H9 (cell line): ENCODE measurements around the gene SDK2. TPM values are rescaled to one million over a fixed set of nuclear protein-coding genes. Genes with fewer than 3 reads are reported as not detected.

Experiments used
- DNase-seq: peaks from one replicate; pipeline ENCODE4 v3.0.0-alpha.2; 2017
- H2AFZ ChIP-seq: one replicate; pipeline ENCODE4 v1.6.1; 2013; ENCODE audit warnings: mild to moderate bottlenecking, low read length, control low read depth, moderate library complexity
- H2AK5ac ChIP-seq: 2 replicates; pipeline ENCODE4 v1.6.1; 2013; ENCODE audit warnings: low read length, control low read depth, mixed read lengths; ENCODE audit not compliant: insufficient read length
- H2BK120ac ChIP-seq: one replicate; pipeline ENCODE4 v1.6.1; 2013; ENCODE audit warnings: low read depth, mild to moderate bottlenecking, low read length, control low read depth, inconsistent platforms; ENCODE audit not compliant: poor library complexity, severe bottlenecking
- H2BK12ac ChIP-seq: 2 replicates; pipeline ENCODE4 v1.6.1; 2013; ENCODE audit warnings: low read length, control low read depth, mixed read lengths, low read depth; ENCODE audit not compliant: insufficient read length
- H2BK15ac ChIP-seq: 2 replicates; pipeline ENCODE4 v1.6.1; 2013; ENCODE audit warnings: low read depth, low read length, control low read depth
- H2BK20ac ChIP-seq: one replicate; pipeline ENCODE4 v1.6.1; 2013; ENCODE audit warnings: low read depth, mild to moderate bottlenecking, low read length, control low read depth, inconsistent platforms; ENCODE audit not compliant: poor library complexity, severe bottlenecking
- H2BK5ac ChIP-seq: 2 replicates; pipeline ENCODE4 v1.6.1; 2013; ENCODE audit warnings: low read length, control low read depth, mixed read lengths; ENCODE audit not compliant: insufficient read length
- H3K14ac ChIP-seq: 2 replicates; pipeline ENCODE4 v1.6.1; 2013; ENCODE audit warnings: low read length, control low read depth; ENCODE audit not compliant: insufficient read depth
- H3K18ac ChIP-seq: 2 replicates; pipeline ENCODE4 v1.6.1; 2013; ENCODE audit warnings: low read depth, mild to moderate bottlenecking, mixed read lengths, low read length, control low read depth; ENCODE audit not compliant: insufficient read length
- H3K23ac ChIP-seq: 2 replicates; pipeline ENCODE4 v1.6.1; 2013; ENCODE audit warnings: low read length, control low read depth, mixed read lengths, low read depth; ENCODE audit not compliant: insufficient read length
- H3K23me2 ChIP-seq: 2 replicates; pipeline ENCODE4 v1.6.1; 2013; ENCODE audit warnings: low read depth, mild to moderate bottlenecking, mixed read lengths, low read length, control low read depth; ENCODE audit not compliant: insufficient read length, poor library complexity, severe bottlenecking
- H3K27ac ChIP-seq: 2 replicates; pipeline ENCODE4 v1.5.1; 2013; ENCODE audit warnings: low read length, control low read depth, mixed read lengths, low read depth; ENCODE audit not compliant: insufficient read length
- H3K27me3 ChIP-seq: 2 replicates; pipeline ENCODE4 v1.6.1; 2013; ENCODE audit warnings: low read length, control low read depth, inconsistent platforms; ENCODE audit not compliant: insufficient read depth
- H3K4ac ChIP-seq: 2 replicates; pipeline ENCODE4 v1.6.1; 2013; ENCODE audit warnings: low read depth, mild to moderate bottlenecking, control low read depth, inconsistent platforms, low read length, moderate library complexity
- H3K4me1 ChIP-seq: 2 replicates; pipeline ENCODE4 v1.6.1; 2013; ENCODE audit warnings: low read length, control low read depth, inconsistent platforms; ENCODE audit not compliant: insufficient read depth
- H3K4me2 ChIP-seq: 2 replicates; pipeline ENCODE4 v1.6.1; 2013; ENCODE audit warnings: low read length, control low read depth, mixed read lengths; ENCODE audit not compliant: insufficient read length, insufficient read depth
- H3K56ac ChIP-seq: 2 replicates; pipeline ENCODE4 v1.6.1; 2013; ENCODE audit warnings: low read depth, mild to moderate bottlenecking, mixed read lengths, low read length, control low read depth; ENCODE audit not compliant: insufficient read length
- H3K79me1 ChIP-seq: 2 replicates; pipeline ENCODE4 v1.6.1; 2013; ENCODE audit warnings: low read depth, mild to moderate bottlenecking, moderate library complexity, low read length, control low read depth, inconsistent platforms; ENCODE audit not compliant: insufficient read depth, poor library complexity, severe bottlenecking
- H3K79me2 ChIP-seq: 2 replicates; pipeline ENCODE4 v1.6.1; 2013; ENCODE audit warnings: low read length, control low read depth, inconsistent platforms; ENCODE audit not compliant: insufficient read depth
- H3K9ac ChIP-seq: 2 replicates; pipeline ENCODE4 v1.6.1; 2013; ENCODE audit warnings: low read length, control low read depth, mixed read lengths; ENCODE audit not compliant: insufficient read length; ENCODE audit errors: extremely low read depth
- H3K9me3 ChIP-seq: one replicate; pipeline ENCODE4 v1.6.1; 2013; ENCODE audit warnings: low read depth, low read length, inconsistent platforms; ENCODE audit not compliant: control insufficient read depth
- H3T11ph ChIP-seq: one replicate; pipeline ENCODE4 v1.6.1; 2013; ENCODE audit warnings: mild to moderate bottlenecking, low read length, control low read depth, inconsistent platforms
- H4K20me1 ChIP-seq: one replicate; pipeline ENCODE4 v1.6.1; 2013; ENCODE audit not compliant: control insufficient read depth, insufficient read length, insufficient read depth
- H4K5ac ChIP-seq: 2 replicates; pipeline ENCODE4 v1.6.1; 2013; ENCODE audit warnings: low read depth, mild to moderate bottlenecking, mixed read lengths, low read length, control low read depth; ENCODE audit not compliant: insufficient read length
- H4K8ac ChIP-seq: replicated peaks from 2 replicates; pipeline ENCODE4 v1.6.1; 2013; ENCODE audit warnings: low read length, control low read depth, mixed read lengths, low read depth; ENCODE audit not compliant: insufficient read length
- H4K91ac ChIP-seq: 2 replicates; pipeline ENCODE4 v1.6.1; 2013; ENCODE audit warnings: low read depth, mild to moderate bottlenecking, moderate library complexity, mixed read lengths, low read length, control low read depth; ENCODE audit not compliant: insufficient read length
- H3K27ac Mint-ChIP-seq, 3 experiments: 2 replicates in 2 of 3; 3 replicates in 1 of 3; pipeline ENCODE4 v1.8.0; 2020 to 2021; ENCODE audit warnings: mixed read lengths in 3 of 3, mild to moderate bottlenecking in 1 of 3, moderate library complexity in 1 of 3
- H3K27me3 Mint-ChIP-seq: 2 replicates; pipeline ENCODE4 v1.8.0; 2021; ENCODE audit warnings: low read depth, mild to moderate bottlenecking, moderate library complexity, mixed read lengths
- H3K36me3 Mint-ChIP-seq, 3 experiments: 2 replicates in 2 of 3; 3 replicates in 1 of 3; pipeline ENCODE4 v1.8.0; 2020 to 2021; ENCODE audit warnings: low read depth in 3 of 3, mixed read lengths in 3 of 3; ENCODE audit not compliant: insufficient read depth in 1 of 3
- H3K4me1 Mint-ChIP-seq, 2 experiments: 2 replicates each; pipeline ENCODE4 v1.8.0; 2020; ENCODE audit warnings: mixed read lengths in 2 of 2
- H3K4me3 Mint-ChIP-seq, 2 experiments: 2 replicates in 1 of 2; 3 replicates in 1 of 2; pipeline ENCODE4 v1.8.0; 2020 to 2021; ENCODE audit warnings: mild to moderate bottlenecking in 2 of 2, mixed read lengths in 2 of 2, moderate library complexity in 1 of 2
- H3K9me3 Mint-ChIP-seq, 2 experiments: 2 replicates in 1 of 2; 3 replicates in 1 of 2; pipeline ENCODE4 v1.8.0; 2020; ENCODE audit warnings: mild to moderate bottlenecking in 2 of 2, mixed read lengths in 2 of 2, moderate library complexity in 1 of 2
- WGBS: extraction: QIAGEN DNeasy Blood & Tissue Kit; methylation state at CpG from one replicate; pipeline ENCODE4 v1.1.7; 2013; ENCODE audit warnings: missing lambda C conversion rate, low lambda C conversion rate, mixed read lengths; ENCODE audit not compliant: insufficient read length; ENCODE audit errors: extremely low coverage; 5-methylcytosine and 5-hydroxymethylcytosine counted together
- total RNA-seq: library from RNA; stranded (reverse); gene quantifications from 2 replicates; pipeline ENCODE4 v1.2.1, GENCODE V29; 2021
- TF ChIP-seq, protein P1 (sequence below): fragments of 200-600 bp; sonication (generic); conservative IDR thresholded peaks from 3 replicates; pipeline ENCODE4 v1.8.0; 2021; ENCODE audit warnings: antibody characterized with exemption, mild to moderate bottlenecking

SDK2 gene
- total RNA-seq, 1 experiment from 2014 or later: 9.1 TPM

DNA sequence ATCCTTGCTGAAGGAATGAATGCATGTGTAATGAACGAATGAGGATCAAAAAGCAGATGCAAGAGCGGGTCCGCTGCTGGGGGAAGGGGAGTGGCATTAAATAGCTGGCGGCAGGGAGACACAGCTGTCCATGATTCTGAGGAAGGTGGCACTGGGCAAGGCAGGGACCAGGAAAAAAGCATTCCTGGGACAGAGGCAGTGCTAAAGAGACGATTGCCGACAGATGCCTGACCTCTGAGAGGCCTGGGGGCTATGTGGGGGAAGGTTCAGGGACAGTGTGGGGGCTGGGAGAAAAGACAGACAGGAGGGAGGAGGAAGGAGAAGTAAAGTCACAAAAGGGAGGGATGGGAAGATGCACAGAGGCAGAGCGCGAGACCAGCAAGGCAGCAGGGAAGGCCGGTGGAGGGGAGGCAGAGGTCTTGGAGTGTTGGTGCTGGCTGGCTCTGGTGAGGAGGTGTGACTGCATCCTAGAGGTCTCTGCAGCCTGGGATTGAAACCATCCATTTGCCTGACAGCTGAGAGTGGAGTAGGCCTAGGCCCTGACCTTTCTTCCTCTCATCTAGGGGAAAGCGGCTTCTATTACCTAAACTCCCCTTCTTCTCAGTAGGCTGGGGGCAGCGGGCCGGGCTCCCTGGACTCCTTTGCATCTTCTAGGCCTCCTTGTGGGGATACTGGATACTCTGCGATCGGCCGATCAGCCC lies 109.9 kb downstream of the SDK2 start:
- Histone ChIP-seq H4K5ac (no peak overlapping the region), H2AFZ (no peak overlapping the region), H3K23me2 (no peaks in the 10 kb centered on the region), H3K9me3 (no peaks in the 10 kb centered on the region), H3K27me3 (no peaks in the 10 kb centered on the region), H3K18ac (no peak overlapping the region), H3K79me1 (no peaks in the 10 kb centered on the region), H4K91ac (no peak overlapping the region), H3K79me2 (no peaks in the 10 kb centered on the region), H2BK120ac (no peak overlapping the region), H3T11ph (no peak overlapping the region), H3K4ac (no peak overlapping the region), H3K14ac (no peak overlapping the region), H2BK15ac (no peak overlapping the region), H2BK12ac (no peak overlapping the region), H3K4me2 (no peak overlapping the region), H4K20me1 (no peaks in the 10 kb centered on the region), H3K4me1 (peaks cover 4% of the 10 kb centered on the region; the same call in 1 of the 2 replicates), H3K56ac (no peak overlapping the region), H4K8ac (no peak overlapping the region), H2BK20ac (no peak overlapping the region), H3K23ac (no peak overlapping the region), H2AK5ac (no peak overlapping the region), H3K9ac (no peak overlapping the region), H3K27ac (no peak overlapping the region), H2BK5ac (no peak overlapping the region)
- H3K27ac Mint-ChIP-seq: peak overlapping the region; percentile 11 to 48 (median 30); a peak in 4 of 7 replicates
- H3K27me3 Mint-ChIP-seq: peaks cover 1% of the 10 kb centered on the region
- H3K4me1 Mint-ChIP-seq: peaks cover 29 to 67% of the 10 kb centered on the region in 2 experiments
- no peak for DNase-seq
- WGBS: no CpG with 5 or more reads among the region's 15 CpGs
- H3K36me3 Mint-ChIP-seq: no peaks in the 10 kb centered on the region
- TF ChIP-seq, protein P1, sequence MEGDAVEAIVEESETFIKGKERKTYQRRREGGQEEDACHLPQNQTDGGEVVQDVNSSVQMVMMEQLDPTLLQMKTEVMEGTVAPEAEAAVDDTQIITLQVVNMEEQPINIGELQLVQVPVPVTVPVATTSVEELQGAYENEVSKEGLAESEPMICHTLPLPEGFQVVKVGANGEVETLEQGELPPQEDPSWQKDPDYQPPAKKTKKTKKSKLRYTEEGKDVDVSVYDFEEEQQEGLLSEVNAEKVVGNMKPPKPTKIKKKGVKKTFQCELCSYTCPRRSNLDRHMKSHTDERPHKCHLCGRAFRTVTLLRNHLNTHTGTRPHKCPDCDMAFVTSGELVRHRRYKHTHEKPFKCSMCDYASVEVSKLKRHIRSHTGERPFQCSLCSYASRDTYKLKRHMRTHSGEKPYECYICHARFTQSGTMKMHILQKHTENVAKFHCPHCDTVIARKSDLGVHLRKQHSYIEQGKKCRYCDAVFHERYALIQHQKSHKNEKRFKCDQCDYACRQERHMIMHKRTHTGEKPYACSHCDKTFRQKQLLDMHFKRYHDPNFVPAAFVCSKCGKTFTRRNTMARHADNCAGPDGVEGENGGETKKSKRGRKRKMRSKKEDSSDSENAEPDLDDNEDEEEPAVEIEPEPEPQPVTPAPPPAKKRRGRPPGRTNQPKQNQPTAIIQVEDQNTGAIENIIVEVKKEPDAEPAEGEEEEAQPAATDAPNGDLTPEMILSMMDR: no peak
- no peaks in the 10 kb centered on the region for H3K9me3 Mint-ChIP-seq
- peak overlapping the region in 1 of 2 experiments; percentile 12; a peak in 1 of 5 replicates for H3K4me3 Mint-ChIP-seq
